HepG2 (cell line): ENCODE results near the gene CAPZA1. TPM values are rescaled to one million over a fixed set of nuclear protein-coding genes. Genes with fewer than 3 reads are reported as not detected.

Experiments used
- ARHGAP35 ChIP-seq: sonication (generic); formaldehyde crosslinking; IDR thresholded peaks from 2 replicates; pipeline ENCODE4 v1.9.0; 2022; ENCODE audit warnings: mild to moderate bottlenecking, inconsistent platforms, moderate library complexity, missing genetic modification reagents, borderline replicate concordance
- ASH2L ChIP-seq: fragments of 300-600, 200-600 bp; sonication (generic); IDR thresholded peaks from 2 replicates; pipeline ENCODE4 v1.7.0; 2017; ENCODE audit warnings: low read depth, mild to moderate bottlenecking, moderate library complexity, mixed read lengths, low read length; ENCODE audit not compliant: insufficient read length
- ATF4 ChIP-seq, 2 experiments: fragments of 450-650 bp in 1 of 2; sonication (generic) in 1 of 2; formaldehyde crosslinking; IDR thresholded peaks; 2 replicates each; pipeline versions ENCODE4 v1.5.0 to v1.8.0; 2020 to 2022; ENCODE audit warnings: mild to moderate bottlenecking in 1 of 2, missing genetic modification reagents in 1 of 2
- ATF7-NPFF ChIP-seq: sonication (generic); formaldehyde crosslinking; IDR thresholded peaks from 2 replicates; pipeline ENCODE4 v1.8.1; 2023; ENCODE audit warnings: mild to moderate bottlenecking, low read depth, missing genetic modification reagents, moderate library complexity
- CENPT ChIP-seq: sonication (generic); formaldehyde crosslinking; IDR thresholded peaks from 2 replicates; pipeline ENCODE4 v1.8.0; 2022; ENCODE audit warnings: low read depth, mild to moderate bottlenecking, moderate library complexity, missing genetic modification reagents
- HBP1 ChIP-seq: IDR thresholded peaks from 2 replicates; pipeline ENCODE4 v1.6.1; 2016; ENCODE audit warnings: low read depth, control low read depth
- HMGXB3 ChIP-seq: sonication (generic); formaldehyde crosslinking; IDR thresholded peaks from 2 replicates; pipeline ENCODE4 v1.4.0; 2020; ENCODE audit warnings: missing genetic modification reagents, borderline replicate concordance
- KLF11 ChIP-seq: IDR thresholded peaks from 2 replicates; pipeline ENCODE4 v1.6.1; 2016; ENCODE audit warnings: missing compliant biosample characterization
- ZNF281 ChIP-seq: sonication (generic); formaldehyde crosslinking; IDR thresholded peaks from 2 replicates; pipeline ENCODE4 v1.4.0; 2020; ENCODE audit warnings: missing genetic modification reagents, borderline replicate concordance
- ZNF510 ChIP-seq: sonication (generic); formaldehyde crosslinking; IDR thresholded peaks from 2 replicates; pipeline ENCODE4 v1.4.0; 2020; ENCODE audit warnings: low read depth, mild to moderate bottlenecking, missing genetic modification reagents
- ZNF878 ChIP-seq: sonication (generic); formaldehyde crosslinking; IDR thresholded peaks from 2 replicates; pipeline ENCODE4 v1.8.1; 2023; ENCODE audit warnings: mild to moderate bottlenecking, missing genetic modification reagents, moderate library complexity
- polyA plus RNA-seq, 8 experiments: library from polyadenylated mRNA; depleted of rRNA in 3 of 8; stranded (reverse) in 7 of 8; unstranded in 1 of 8; fragments of >200 nt; fragmentation: Illumina TruSeq in 4 of 8; extraction: Trizol in 4 of 8; gene quantifications; 2 replicates each; pipeline versions ENCODE4 v1.2.1 to v1.2.3, GENCODE V29; 2011 to 2016; ENCODE audit warnings: low read depth in 4 of 8, missing spikeins in 1 of 8, mixed read lengths in 1 of 8; ENCODE audit not compliant: insufficient read depth in 1 of 8
- total RNA-seq, 5 experiments: library from RNA; depleted of rRNA; stranded (reverse); fragments of >200 nt; fragmentation: Illumina TruSeq; extraction: Trizol; gene quantifications; 2 replicates each; pipeline ENCODE4 v1.2.3, GENCODE V29; 2016; ENCODE audit warnings: low read depth in 1 of 5

CAPZA1 gene
- total and polyA plus RNA-seq, 2 of the 13 experiments (the other 11 are each of a cell fraction or from before 2014, with no cell fraction given), result 67.0 to 117 TPM

- TF ChIP-seq ARHGAP35, result peak; percentile 71; the same call in 1 of the 2 replicates
- no peak for TF ChIP-seq ATF7-NPFF
- TF ChIP-seq ZNF510 (CRISPR knock-in tag), result peak; percentile 28; the same call in 1 of the 2 replicates
- TF ChIP-seq HBP1 (CRISPR knock-in tag), result peak; percentile 38; the same call in 1 of the 2 replicates
- TF ChIP-seq ZNF281 (CRISPR knock-in tag), result no peak
- no peak for TF ChIP-seq ASH2L
- TF ChIP-seq ATF4 (CRISPR knock-in tag; IDR thresholded peaks at IDR 0.05), result peak in 1 of 2 experiments; percentile 20; a peak in 1 of 4 replicates
- peak; percentile 50; the same call in 1 of the 2 replicates for TF ChIP-seq KLF11 (CRISPR knock-in tag)
- TF ChIP-seq ZNF878 (CRISPR knock-in tag), result no peak
- TF ChIP-seq CENPT (CRISPR knock-in tag), result 0 out of 2 replicates have a peak, but pooled peaks have one; percentile 52
- no peak for TF ChIP-seq HMGXB3 (CRISPR knock-in tag)
Observed at GRCh38 chr1:112618721-112619517, 713 bp upstream of the CAPZA1 start, which contains the start of gene ST7L (continued).
